H9 (cell line): ENCODE results near the gene MAD1L1. TPM values are rescaled to one million over a fixed set of nuclear protein-coding genes. Genes with fewer than 3 reads are reported as not detected.

Source experiments
- DNase-seq: peaks from one replicate; pipeline ENCODE4 v3.0.0-alpha.2; 2017
- H2AFZ ChIP-seq: one replicate; pipeline ENCODE4 v1.6.1; 2013; ENCODE audit warnings: mild to moderate bottlenecking, low read length, control low read depth, moderate library complexity
- H2AK5ac ChIP-seq: 2 replicates; pipeline ENCODE4 v1.6.1; 2013; ENCODE audit warnings: low read length, control low read depth, mixed read lengths; ENCODE audit not compliant: insufficient read length
- H2BK120ac ChIP-seq: one replicate; pipeline ENCODE4 v1.6.1; 2013; ENCODE audit warnings: low read depth, mild to moderate bottlenecking, low read length, control low read depth, inconsistent platforms; ENCODE audit not compliant: poor library complexity, severe bottlenecking
- H2BK12ac ChIP-seq: 2 replicates; pipeline ENCODE4 v1.6.1; 2013; ENCODE audit warnings: low read length, control low read depth, mixed read lengths, low read depth; ENCODE audit not compliant: insufficient read length
- H2BK15ac ChIP-seq: 2 replicates; pipeline ENCODE4 v1.6.1; 2013; ENCODE audit warnings: low read depth, low read length, control low read depth
- H2BK20ac ChIP-seq: one replicate; pipeline ENCODE4 v1.6.1; 2013; ENCODE audit warnings: low read depth, mild to moderate bottlenecking, low read length, control low read depth, inconsistent platforms; ENCODE audit not compliant: poor library complexity, severe bottlenecking
- H2BK5ac ChIP-seq: 2 replicates; pipeline ENCODE4 v1.6.1; 2013; ENCODE audit warnings: low read length, control low read depth, mixed read lengths; ENCODE audit not compliant: insufficient read length
- H3K14ac ChIP-seq: 2 replicates; pipeline ENCODE4 v1.6.1; 2013; ENCODE audit warnings: low read length, control low read depth; ENCODE audit not compliant: insufficient read depth
- H3K18ac ChIP-seq: 2 replicates; pipeline ENCODE4 v1.6.1; 2013; ENCODE audit warnings: low read depth, mild to moderate bottlenecking, mixed read lengths, low read length, control low read depth; ENCODE audit not compliant: insufficient read length
- H3K23ac ChIP-seq: 2 replicates; pipeline ENCODE4 v1.6.1; 2013; ENCODE audit warnings: low read length, control low read depth, mixed read lengths, low read depth; ENCODE audit not compliant: insufficient read length
- H3K23me2 ChIP-seq: 2 replicates; pipeline ENCODE4 v1.6.1; 2013; ENCODE audit warnings: low read depth, mild to moderate bottlenecking, mixed read lengths, low read length, control low read depth; ENCODE audit not compliant: insufficient read length, poor library complexity, severe bottlenecking
- H3K27ac ChIP-seq: 2 replicates; pipeline ENCODE4 v1.5.1; 2013; ENCODE audit warnings: low read length, control low read depth, mixed read lengths, low read depth; ENCODE audit not compliant: insufficient read length
- H3K27me3 ChIP-seq: 2 replicates; pipeline ENCODE4 v1.6.1; 2013; ENCODE audit warnings: low read length, control low read depth, inconsistent platforms; ENCODE audit not compliant: insufficient read depth
- H3K4ac ChIP-seq: 2 replicates; pipeline ENCODE4 v1.6.1; 2013; ENCODE audit warnings: low read depth, mild to moderate bottlenecking, control low read depth, inconsistent platforms, low read length, moderate library complexity
- H3K4me1 ChIP-seq: 2 replicates; pipeline ENCODE4 v1.6.1; 2013; ENCODE audit warnings: low read length, control low read depth, inconsistent platforms; ENCODE audit not compliant: insufficient read depth
- H3K4me2 ChIP-seq: 2 replicates; pipeline ENCODE4 v1.6.1; 2013; ENCODE audit warnings: low read length, control low read depth, mixed read lengths; ENCODE audit not compliant: insufficient read length, insufficient read depth
- H3K56ac ChIP-seq: 2 replicates; pipeline ENCODE4 v1.6.1; 2013; ENCODE audit warnings: low read depth, mild to moderate bottlenecking, mixed read lengths, low read length, control low read depth; ENCODE audit not compliant: insufficient read length
- H3K79me1 ChIP-seq: 2 replicates; pipeline ENCODE4 v1.6.1; 2013; ENCODE audit warnings: low read depth, mild to moderate bottlenecking, moderate library complexity, low read length, control low read depth, inconsistent platforms; ENCODE audit not compliant: insufficient read depth, poor library complexity, severe bottlenecking
- H3K79me2 ChIP-seq: 2 replicates; pipeline ENCODE4 v1.6.1; 2013; ENCODE audit warnings: low read length, control low read depth, inconsistent platforms; ENCODE audit not compliant: insufficient read depth
- H3K9ac ChIP-seq: 2 replicates; pipeline ENCODE4 v1.6.1; 2013; ENCODE audit warnings: low read length, control low read depth, mixed read lengths; ENCODE audit not compliant: insufficient read length; ENCODE audit errors: extremely low read depth
- H3K9me3 ChIP-seq: one replicate; pipeline ENCODE4 v1.6.1; 2013; ENCODE audit warnings: low read depth, low read length, inconsistent platforms; ENCODE audit not compliant: control insufficient read depth
- H3T11ph ChIP-seq: one replicate; pipeline ENCODE4 v1.6.1; 2013; ENCODE audit warnings: mild to moderate bottlenecking, low read length, control low read depth, inconsistent platforms
- H4K20me1 ChIP-seq: one replicate; pipeline ENCODE4 v1.6.1; 2013; ENCODE audit not compliant: control insufficient read depth, insufficient read length, insufficient read depth
- H4K5ac ChIP-seq: 2 replicates; pipeline ENCODE4 v1.6.1; 2013; ENCODE audit warnings: low read depth, mild to moderate bottlenecking, mixed read lengths, low read length, control low read depth; ENCODE audit not compliant: insufficient read length
- H4K8ac ChIP-seq: replicated peaks from 2 replicates; pipeline ENCODE4 v1.6.1; 2013; ENCODE audit warnings: low read length, control low read depth, mixed read lengths, low read depth; ENCODE audit not compliant: insufficient read length
- H4K91ac ChIP-seq: 2 replicates; pipeline ENCODE4 v1.6.1; 2013; ENCODE audit warnings: low read depth, mild to moderate bottlenecking, moderate library complexity, mixed read lengths, low read length, control low read depth; ENCODE audit not compliant: insufficient read length
- H3K27ac Mint-ChIP-seq, 3 experiments: 2 replicates in 2 of 3; 3 replicates in 1 of 3; pipeline ENCODE4 v1.8.0; 2020 to 2021; ENCODE audit warnings: mixed read lengths in 3 of 3, mild to moderate bottlenecking in 1 of 3, moderate library complexity in 1 of 3
- H3K27me3 Mint-ChIP-seq: 2 replicates; pipeline ENCODE4 v1.8.0; 2021; ENCODE audit warnings: low read depth, mild to moderate bottlenecking, moderate library complexity, mixed read lengths
- H3K36me3 Mint-ChIP-seq, 3 experiments: 2 replicates in 2 of 3; 3 replicates in 1 of 3; pipeline ENCODE4 v1.8.0; 2020 to 2021; ENCODE audit warnings: low read depth in 3 of 3, mixed read lengths in 3 of 3; ENCODE audit not compliant: insufficient read depth in 1 of 3
- H3K4me1 Mint-ChIP-seq, 2 experiments: 2 replicates each; pipeline ENCODE4 v1.8.0; 2020; ENCODE audit warnings: mixed read lengths in 2 of 2
- H3K4me3 Mint-ChIP-seq, 2 experiments: 2 replicates in 1 of 2; 3 replicates in 1 of 2; pipeline ENCODE4 v1.8.0; 2020 to 2021; ENCODE audit warnings: mild to moderate bottlenecking in 2 of 2, mixed read lengths in 2 of 2, moderate library complexity in 1 of 2
- H3K9me3 Mint-ChIP-seq, 2 experiments: 2 replicates in 1 of 2; 3 replicates in 1 of 2; pipeline ENCODE4 v1.8.0; 2020; ENCODE audit warnings: mild to moderate bottlenecking in 2 of 2, mixed read lengths in 2 of 2, moderate library complexity in 1 of 2
- WGBS: extraction: QIAGEN DNeasy Blood & Tissue Kit; methylation state at CpG from one replicate; pipeline ENCODE4 v1.1.7; 2013; ENCODE audit warnings: missing lambda C conversion rate, low lambda C conversion rate, mixed read lengths; ENCODE audit not compliant: insufficient read length; ENCODE audit errors: extremely low coverage; 5-methylcytosine and 5-hydroxymethylcytosine counted together
- total RNA-seq: library from RNA; stranded (reverse); gene quantifications from 2 replicates; pipeline ENCODE4 v1.2.1, GENCODE V29; 2021
- TF ChIP-seq, protein P1 (sequence below): fragments of 200-600 bp; sonication (generic); conservative IDR thresholded peaks from 3 replicates; pipeline ENCODE4 v1.8.0; 2021; ENCODE audit warnings: antibody characterized with exemption, mild to moderate bottlenecking

The MAD1L1 gene
- total RNA-seq, 1 experiment from 2014 or later: 39.0 TPM

DNA sequence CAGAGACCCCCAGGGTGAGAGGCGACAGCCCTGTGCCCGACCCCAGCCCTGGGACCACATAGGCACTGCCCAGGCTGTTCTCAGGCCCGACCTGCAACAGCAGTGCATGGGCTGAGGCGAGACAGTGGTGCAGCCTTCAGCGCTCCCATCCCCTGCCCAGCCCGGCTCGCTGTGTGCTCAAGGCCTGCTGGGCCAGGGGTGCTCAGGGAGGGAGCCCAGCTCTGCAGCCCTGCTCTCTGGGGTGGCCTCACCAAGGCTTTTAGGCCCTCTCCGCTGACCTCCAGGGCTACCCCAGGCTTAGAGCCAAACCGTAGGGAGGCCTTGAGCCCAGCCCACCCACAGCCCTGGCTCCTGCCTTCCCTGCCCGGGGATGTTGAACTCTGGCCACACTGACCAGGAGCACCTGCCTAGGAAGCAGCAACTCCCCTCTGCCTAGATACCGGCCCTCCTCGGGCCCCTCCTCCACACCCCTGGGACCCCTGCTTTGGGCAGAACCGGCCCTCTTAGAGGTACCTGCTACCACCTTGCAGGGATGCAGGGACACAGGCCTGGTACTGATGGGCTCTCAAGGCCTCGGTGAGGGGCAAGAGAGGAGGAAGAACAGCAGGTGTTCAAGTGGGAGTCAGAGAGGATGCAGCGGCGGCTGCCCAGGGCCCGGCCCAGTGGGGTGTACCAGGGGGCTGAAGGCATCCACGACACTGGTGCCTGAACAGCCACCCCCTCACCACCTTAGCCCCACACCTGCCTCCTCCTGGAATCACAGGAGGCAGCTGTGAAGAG, 331.1 kb downstream of the MAD1L1 start:
- Mint-ChIP-seq H3K4me1 (peaks cover 0 to 2% of the 10 kb centered on the region in 2 experiments; a peak in 1 of 4 replicates), H3K27me3 (no peaks in the 10 kb centered on the region), H3K4me3 (no peak overlapping the region), H3K27ac (no peak overlapping the region; a peak in 1 of 7 replicates), H3K9me3 (no peaks in the 10 kb centered on the region), H3K36me3 (peaks cover 0 to 2% (median 0%) of the 10 kb centered on the region in 3 experiments; a peak in 1 of 7 replicates)
- no peaks in the 10 kb centered on the region for H3K9me3 ChIP-seq
- H3K23ac ChIP-seq: no peak overlapping the region
- no peaks in the 10 kb centered on the region for H3K23me2 ChIP-seq
- no peak overlapping the region; the same call in 1 of the 2 replicates for H3K14ac ChIP-seq
- no peaks in the 10 kb centered on the region for H3K27me3 ChIP-seq
- no peak overlapping the region for H2BK12ac ChIP-seq
- H3K4ac ChIP-seq: no peak overlapping the region
- H3K27ac ChIP-seq: no peak overlapping the region
- H2AFZ ChIP-seq: no peak overlapping the region
- no peak overlapping the region for H3K18ac ChIP-seq
- TF ChIP-seq, protein P1, sequence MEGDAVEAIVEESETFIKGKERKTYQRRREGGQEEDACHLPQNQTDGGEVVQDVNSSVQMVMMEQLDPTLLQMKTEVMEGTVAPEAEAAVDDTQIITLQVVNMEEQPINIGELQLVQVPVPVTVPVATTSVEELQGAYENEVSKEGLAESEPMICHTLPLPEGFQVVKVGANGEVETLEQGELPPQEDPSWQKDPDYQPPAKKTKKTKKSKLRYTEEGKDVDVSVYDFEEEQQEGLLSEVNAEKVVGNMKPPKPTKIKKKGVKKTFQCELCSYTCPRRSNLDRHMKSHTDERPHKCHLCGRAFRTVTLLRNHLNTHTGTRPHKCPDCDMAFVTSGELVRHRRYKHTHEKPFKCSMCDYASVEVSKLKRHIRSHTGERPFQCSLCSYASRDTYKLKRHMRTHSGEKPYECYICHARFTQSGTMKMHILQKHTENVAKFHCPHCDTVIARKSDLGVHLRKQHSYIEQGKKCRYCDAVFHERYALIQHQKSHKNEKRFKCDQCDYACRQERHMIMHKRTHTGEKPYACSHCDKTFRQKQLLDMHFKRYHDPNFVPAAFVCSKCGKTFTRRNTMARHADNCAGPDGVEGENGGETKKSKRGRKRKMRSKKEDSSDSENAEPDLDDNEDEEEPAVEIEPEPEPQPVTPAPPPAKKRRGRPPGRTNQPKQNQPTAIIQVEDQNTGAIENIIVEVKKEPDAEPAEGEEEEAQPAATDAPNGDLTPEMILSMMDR: no peak
- no peak overlapping the region for H2BK15ac ChIP-seq
- no peak overlapping the region for H3K9ac ChIP-seq
- no peak overlapping the region for H2AK5ac ChIP-seq
- H3T11ph ChIP-seq: no peak overlapping the region
- no peaks in the 10 kb centered on the region for H3K79me2 ChIP-seq
- no peaks in the 10 kb centered on the region for H3K4me1 ChIP-seq
- no CpG with 5 or more reads among the region's 18 CpGs for WGBS
- H3K4me2 ChIP-seq: no peak overlapping the region
- no peak overlapping the region for H4K5ac ChIP-seq
- no peak overlapping the region for H3K56ac ChIP-seq
- H4K20me1 ChIP-seq: no peaks in the 10 kb centered on the region
- no peaks in the 10 kb centered on the region for H3K79me1 ChIP-seq
- H4K8ac ChIP-seq: no peak overlapping the region
- H2BK20ac ChIP-seq: no peak overlapping the region
- no peak overlapping the region for H2BK5ac ChIP-seq
- DNase-seq: no peak
- no peak overlapping the region for H4K91ac ChIP-seq
- no peak overlapping the region for H2BK120ac ChIP-seq
